Left renal cortex interstitium (tissue), 4 donors: ENCODE measurements around the gene GFPT2. TPM values are rescaled to one million over a fixed set of nuclear protein-coding genes. Genes with fewer than 3 reads are reported as not detected.

Experiments used
- DNase-seq, 4 donors: peaks; one replicate each; pipeline ENCODE4 v3.0.0-alpha.2; 2013; ENCODE audit warnings: low read depth in 4 of 4, low spot score in 2 of 4, missing footprints in 1 of 4
- polyA plus RNA-seq, 4 donors: library from polyadenylated mRNA; unstranded; fragments of 120-200 nt; gene quantifications; one replicate each; pipeline ENCODE4 v1.2.1, GENCODE V29; 2013; ENCODE audit not compliant: insufficient read length in 4 of 4

The GFPT2 gene
- polyA plus RNA-seq, 4 donors, result 5.0 to 5.8 (median 5.4) TPM

DNA sequence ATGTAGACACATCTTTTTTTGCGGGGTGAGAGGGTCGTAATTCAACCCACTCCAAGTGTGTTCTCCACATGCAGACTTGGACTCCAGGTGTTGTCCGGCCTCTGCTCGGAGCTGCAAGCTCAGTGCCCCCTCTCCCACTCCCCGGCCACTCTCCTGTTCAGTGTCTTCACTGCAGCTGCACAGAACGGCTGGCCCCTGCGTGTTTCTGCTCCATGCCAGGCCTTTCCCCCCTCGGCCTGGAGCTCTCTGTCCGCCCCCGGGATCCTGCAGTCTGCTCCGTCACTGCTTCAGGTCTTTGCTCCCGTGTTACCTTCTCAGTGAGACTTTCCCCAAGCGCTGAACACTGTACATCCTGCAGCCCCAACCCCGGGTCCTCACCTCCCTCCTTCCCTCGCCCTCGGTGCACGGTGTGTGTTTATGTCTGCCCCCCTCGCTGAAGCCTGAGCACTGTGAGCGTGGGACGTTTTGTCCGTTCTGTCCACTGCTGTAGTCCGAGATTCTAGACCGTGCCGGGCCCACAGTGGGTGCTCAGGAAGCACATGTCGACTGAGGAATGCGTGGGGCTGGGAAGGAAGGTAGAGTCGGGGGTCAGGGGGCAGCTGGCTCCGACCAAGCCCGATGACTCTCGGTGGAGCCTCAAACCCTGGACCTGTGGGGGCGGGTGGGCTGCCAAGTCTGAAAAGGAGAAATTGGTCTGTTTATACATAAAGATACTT, 26.4 kb upstream of the GFPT2 start:
- no peak for DNase-seq

DNA sequence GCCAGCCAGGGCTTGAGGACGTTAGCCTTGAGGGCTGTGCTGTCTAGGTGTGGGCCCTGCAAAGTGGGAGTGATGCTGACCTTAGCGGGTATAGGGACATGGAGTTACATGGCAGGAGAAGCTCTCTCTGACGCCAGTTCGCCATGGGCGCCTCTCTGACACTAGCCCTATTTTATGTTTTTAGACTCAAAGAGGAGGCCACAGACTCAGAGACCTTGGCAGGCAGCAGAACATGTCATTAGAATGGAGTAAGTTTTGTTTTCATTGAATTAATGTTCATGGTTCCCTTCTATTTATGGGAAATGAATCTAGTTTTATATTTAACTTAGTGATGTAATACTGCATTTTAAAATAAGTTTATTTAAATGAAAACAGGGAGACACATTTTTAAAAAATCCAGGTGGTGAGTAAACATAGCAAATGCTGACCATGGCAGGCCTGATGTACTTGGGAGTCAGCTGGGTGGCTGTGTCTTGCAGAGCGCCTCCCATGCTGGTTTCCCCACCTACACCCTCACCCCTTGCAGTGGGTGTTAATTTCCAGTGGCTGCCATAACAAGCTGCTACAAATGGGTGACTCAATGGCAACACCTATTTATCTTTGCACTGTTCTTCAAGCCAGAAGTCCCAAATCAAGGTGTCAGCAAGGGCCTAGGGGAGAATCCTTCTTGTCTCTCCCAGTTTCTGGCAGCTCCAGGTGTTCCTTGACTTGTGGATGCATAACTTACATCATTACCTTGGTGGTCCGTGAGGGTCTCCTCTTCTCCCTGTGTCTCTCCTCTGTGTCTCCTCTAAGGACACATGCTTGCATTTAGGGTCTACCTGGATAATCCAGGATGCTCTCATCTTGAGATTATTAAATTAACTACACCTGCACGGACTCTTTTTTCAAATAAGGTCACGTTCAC, 25.6 kb upstream of the GFPT2 start:
- no peak for DNase-seq

DNA sequence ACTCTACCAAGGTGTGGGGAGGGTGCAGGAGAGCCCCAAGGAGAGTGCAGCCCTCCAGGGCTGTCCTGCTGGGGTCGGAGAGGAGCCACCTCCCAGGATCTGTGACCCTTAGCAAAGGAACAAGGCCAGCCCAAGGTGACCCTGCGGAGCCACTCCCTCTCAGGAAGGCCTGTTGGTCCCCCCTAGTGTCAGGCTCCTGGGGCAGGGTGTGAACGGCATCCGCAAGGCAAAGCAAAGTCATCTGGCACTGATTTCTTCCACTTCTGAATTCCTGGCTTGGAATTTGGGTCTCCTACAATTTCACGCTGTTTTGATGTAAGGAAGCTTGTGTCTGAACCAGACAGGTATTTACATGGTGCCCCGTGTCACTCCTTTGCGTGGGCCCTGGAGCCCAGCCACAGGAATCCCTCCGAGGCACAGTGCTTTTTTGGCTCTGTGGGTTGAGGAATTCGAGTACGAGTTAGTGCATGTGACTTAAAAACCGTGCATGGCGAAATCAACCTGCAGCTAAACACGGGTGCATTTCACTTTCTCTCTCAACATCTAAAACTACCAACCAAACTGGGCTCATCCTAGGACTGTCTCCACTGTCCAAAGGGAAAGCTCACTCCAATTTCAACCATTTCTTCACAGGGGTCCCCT, 24.5 kb upstream of the GFPT2 start:
- DNase-seq, result no peak

DNA sequence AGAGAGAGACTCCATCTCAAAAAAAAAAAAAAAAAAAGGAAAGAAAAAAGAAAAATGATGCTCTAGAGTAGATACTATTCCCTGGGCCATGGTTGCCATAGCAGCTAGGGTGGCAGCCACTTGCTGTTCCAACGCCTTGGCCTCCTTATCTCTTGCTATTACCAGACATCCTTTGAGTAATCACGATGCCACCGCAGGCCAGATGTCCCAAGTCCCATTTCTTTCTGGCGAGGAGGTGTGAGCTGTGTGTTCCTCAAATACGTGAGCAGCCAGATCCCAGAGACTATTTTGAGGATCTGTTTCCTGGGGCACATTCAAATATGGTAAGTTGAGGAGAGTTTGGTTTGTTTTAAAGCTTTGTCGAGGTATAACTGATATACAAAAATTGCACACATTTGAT, 23.4 kb upstream of the GFPT2 start:
- no peak for DNase-seq

DNA sequence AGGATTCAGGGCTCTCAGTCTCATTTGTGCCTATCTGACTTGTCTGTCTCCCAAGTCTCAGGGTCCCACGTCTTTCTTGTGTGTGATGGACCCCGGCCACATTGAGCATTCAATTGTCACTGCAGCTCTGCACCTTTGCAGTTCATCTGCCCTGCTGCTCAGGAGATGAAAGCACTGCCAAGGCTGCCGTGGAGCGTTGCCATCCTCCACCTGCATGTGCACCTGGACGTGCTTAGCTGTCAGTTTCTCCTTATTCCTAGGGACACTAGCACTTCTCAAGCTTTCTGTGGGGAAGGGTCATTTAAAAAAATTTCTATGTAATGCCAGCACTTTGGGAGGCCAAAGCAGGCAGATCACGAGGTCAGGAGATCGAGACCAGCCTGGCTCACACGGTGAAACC, 22.8 kb upstream of the GFPT2 start:
- no peak for DNase-seq

DNA sequence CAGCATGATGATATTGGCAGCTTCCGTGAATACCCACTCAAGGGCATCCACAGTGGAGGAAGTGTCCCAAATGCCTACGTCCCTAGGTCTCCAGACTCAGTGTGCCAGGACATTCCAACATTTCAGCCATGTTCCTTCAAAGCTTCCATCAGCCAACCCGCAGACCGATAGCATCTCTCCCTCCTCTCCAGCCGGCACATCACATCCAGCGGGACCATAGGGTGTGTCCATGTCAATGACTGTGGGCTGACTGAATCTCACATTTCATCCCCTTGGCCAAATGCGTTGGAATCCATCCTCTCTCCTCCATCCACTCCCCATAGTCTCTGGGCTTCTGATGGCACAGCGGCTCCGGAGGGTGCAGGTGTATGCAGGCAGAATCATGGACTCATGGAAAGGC, 22.2 kb upstream of the GFPT2 start:
- DNase-seq, result no peak

DNA sequence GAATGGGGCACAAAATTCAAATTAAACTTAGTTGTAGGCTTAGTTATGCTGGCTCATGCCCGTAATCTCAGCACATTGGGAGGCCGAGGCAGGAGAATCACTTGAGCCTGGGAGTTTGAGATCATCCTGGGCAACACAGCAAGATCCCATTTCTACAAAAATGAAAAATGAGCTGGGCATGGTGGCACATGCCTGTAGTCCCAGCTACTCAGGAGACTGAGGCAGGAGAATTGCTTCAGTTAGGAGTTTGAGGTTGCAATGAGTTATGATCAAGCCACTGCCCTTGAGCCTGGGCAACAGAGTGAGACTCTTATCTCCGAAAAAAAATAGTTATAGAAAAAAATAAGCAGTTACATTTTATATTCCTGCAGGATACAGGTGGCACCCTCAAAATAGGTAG, 20.7 kb upstream of the GFPT2 start:
- DNase-seq, result no peak

DNA sequence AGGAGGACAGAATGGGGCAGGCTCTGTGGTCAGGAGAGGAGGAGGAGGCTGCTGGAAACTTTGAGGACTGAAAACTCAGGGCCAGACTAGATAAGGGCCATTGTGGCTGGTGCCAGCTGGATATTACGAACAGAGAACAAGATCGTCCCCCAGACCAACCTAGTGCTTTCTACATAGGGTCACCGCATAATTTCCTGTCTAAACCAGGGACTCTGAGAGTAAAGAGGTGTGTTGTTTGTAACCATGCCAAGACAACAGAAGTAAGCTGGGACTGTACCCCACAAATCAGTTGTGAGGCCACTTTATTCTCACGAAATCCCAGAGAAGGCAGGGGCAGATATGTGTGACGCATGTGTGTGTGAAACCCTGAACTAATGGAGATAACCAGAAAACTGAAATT, 20.3 kb upstream of the GFPT2 start:
- no peak for DNase-seq

DNA sequence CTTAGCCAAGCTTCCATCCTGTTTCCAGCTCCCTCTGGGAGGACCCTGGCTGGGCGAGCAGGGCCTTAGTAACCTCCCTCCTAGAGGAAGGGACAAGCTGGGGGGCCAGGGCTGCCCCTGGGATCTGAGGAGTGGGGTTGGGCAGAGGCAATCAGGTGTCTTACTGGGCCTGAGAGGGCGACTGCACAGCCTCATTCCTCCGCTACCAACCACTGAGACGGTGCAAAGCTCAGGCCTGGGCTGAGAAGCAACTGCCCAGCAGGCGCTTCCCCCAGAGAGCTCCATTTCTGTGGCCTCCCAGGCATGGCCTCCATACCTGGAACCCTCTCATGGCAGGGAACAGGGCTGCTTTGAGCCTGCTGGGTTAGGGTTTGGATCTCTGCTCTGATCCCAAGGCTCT, 18.8 kb upstream of the GFPT2 start:
- no peak for DNase-seq

DNA sequence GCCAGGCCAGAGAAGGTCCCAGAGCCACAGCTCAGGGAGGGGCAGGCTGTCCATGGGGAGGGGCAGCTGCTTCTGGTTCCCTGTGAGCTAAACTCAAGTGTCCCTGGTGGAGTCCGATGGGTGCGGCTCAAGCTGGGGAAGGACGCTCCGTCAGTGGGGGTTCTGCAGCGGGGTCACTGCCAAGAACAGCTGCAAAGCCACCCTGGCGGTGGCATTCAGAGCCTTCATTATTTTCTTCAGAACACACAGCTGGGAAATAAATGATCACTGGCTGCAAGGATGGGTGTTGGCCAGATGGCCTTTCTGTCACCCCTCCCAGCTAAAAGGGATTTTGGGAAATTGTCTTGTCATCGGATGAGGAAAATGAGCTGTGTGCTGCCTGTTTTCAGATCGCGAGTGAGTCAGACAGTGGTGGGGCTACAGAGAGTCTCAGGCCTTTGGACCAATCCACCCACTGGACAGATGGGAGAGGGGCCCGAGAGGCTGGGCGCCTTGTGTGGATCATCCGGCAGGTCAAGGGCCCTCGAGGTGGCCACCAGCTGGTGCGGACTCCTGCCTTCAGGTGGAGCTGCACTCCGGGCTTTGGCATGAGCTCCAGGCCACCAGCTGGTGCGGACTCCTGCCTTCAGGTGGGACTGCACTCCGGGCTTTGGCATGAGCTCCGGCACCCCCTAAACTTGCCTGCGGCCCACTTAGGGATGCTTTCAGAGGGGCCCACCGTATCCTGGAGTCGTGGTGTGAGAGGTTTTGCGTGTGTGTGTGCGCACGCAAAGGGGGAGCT, 17.9 kb upstream of the GFPT2 start:
- DNase-seq, result no peak

DNA sequence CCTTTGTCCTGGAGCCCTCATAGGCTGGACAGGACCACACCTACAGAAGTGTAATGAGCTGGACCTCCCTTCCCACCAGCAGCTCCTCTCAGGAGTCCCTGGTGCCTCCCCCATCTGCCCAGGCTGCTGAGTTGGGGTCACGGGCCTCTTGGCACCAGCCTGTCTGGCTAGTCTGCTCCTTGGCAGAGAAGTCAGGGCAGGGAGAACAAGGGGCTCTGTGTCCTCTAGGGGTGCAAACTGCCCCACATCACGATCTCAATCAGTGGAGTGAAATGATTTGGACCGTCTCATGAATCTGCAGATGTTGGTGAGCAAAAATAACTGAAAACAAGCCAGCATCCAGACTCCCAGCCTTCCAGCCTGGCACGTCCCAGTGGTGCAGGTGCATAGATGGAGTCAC, 14.9 kb upstream of the GFPT2 start:
- DNase-seq, result no peak

DNA sequence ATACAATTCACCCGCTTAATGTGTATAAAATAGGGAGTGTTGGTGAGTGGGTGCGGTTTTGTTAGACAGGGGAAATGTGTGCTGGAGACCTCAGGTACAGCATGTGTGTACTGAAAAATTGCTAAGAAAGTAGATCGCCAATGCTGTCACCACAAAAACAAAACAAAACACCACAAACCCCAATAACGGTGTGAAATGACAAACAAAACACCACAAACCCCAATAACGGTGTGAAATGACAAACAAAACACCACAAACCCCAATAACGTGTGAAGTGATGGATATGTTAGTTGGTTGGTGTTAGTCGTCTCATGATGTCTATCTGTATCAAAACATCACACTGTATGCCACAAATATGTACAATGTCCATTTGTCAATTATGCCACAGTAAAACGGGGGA, 14.2 kb upstream of the GFPT2 start:
- DNase-seq, result no peak

DNA sequence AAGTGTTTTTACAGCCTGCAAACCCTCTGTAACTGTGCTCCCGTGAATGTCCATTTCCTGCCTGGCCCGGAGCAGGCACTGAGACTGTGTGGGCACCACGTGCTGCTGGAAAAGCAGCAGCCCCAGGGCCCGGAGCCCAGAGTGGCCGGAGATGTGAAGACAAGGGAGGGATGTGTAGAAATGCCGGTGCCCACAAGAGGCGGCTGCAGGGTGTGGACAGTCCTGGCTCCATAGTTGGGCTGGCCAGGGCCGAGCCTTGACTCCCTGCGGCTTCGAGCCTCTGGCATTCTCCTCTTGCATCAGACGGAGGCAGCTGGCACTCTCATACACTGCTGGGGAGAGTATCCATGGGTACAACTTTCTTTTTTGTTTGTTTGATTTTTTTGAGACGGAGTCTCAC, 13.2 kb upstream of the GFPT2 start:
- DNase-seq, result no peak

DNA sequence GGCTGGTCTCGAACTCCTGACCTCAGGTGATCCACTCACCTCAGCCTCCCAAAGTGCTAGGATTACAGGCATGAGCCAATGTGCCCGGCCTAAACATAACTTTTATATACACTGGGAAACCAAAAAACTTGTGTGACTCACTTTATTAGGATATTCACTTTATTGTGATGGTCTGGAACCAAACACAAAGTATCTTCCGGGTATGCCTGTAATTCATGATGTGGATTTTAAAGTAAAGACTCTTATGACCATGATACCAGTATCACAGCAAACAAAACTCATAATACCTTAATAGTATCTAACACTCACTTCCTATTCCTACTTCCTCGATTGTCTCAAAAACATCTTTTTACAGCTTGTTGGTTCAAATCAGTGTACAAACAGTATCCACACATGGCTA, 12.7 kb upstream of the GFPT2 start:
- no peak for DNase-seq

DNA sequence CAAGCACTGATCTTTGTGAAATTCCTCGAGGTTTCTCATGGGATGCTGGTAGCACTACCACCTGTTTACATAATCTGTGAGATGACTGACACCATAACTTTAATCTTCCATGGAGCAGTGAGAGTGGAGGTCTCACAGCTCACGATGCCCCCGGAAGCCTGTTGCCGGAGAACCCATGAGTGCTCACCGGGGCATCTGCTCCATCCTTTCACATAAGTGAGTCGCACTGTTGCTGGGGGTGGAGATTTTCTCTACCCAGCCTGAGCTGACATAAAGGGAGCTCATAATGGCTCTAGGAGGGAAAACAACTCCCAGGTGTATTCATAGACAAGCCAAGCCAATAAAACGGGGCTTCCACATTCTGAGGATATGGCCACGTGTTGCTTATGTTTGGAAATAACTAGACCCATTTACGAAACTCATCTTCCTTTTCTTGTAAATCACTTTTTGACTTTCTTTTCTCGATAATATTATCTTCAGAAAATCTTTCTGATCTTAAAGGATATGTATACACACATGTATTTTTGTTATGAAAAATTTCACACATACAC, 11.2 kb upstream of the GFPT2 start:
- DNase-seq, result no peak

DNA sequence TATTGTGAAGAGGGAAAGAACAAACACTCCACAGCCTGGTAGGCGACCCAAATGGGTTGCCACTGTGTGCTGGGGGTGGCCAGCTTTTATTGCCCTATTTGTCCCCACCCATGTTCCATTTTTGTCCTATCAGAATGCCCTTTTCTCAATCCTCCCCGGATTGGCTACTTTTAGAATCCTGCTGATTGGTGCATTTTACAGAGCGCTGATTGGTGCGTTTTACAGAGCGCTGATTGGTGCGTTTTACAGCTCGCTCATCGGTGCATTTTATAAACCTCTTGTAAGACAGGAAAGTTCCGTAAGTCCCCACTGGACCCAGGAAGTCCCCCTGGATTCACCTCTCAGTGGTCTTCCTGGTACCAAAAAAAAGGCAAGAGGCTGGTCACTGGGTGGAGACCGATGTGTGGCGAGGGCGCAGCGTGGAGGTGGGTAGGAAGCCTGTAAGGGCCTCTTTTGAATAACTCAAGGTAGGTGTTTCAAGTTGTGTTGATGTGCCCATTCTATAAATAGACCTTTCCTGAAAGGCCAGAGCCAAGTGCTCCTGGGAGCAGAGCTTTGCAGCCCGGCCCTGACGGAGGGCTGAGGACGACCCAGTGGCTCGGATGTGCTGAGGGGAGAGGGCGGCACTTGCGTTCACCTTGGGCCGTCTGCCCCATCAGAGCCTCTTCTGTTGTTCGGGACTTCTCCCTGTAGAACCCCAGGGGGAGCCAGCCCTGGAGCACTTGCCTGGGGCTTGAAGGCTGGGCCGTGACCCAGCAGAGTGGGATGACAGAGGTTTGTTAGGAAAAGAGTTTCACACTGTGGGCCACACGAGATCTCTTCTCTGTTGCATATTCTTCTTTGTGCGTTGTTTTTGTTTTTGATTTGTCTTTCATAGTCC, 7.2 kb upstream of the GFPT2 start:
- no peak for DNase-seq

DNA sequence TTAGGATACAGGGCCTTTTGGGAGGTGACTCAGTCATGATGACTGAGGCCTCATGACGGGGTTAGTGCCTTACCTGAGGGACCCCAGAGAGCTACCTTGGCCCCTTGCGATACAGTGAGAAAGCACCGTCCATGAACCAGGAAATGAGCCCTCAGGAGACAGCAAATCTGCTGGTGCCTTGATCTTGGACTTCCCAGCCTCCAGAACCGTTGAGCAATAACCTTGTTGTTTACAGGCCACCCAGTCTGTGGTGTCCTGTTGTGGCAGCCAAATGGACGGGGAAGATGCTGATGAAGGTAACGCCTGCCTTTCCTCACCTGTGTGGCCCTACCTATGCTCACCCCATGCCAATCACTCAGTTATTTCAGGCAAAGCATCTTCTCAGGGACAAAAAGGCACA, 5.6 kb upstream of the GFPT2 start:
- DNase-seq, result no peak

DNA sequence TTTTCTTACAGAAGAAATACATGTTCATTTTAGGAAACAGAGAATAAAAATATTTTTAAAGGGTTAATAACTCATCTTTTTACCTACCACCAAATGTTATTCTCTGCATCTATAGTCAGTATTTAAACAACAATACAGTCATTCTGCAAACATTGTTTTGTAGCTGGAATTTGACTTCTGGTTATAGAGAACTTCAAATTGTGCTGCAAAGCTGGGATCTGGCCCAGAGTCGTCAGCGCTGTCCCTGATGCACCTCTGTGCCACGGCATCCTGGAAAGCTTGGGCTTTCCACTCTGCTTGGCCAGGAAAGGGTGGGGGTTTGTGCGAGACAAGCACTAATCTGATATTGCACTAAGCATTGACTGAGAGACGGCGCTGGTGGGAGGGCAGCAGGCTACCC, 5.0 kb upstream of the GFPT2 start:
- no peak for DNase-seq

DNA sequence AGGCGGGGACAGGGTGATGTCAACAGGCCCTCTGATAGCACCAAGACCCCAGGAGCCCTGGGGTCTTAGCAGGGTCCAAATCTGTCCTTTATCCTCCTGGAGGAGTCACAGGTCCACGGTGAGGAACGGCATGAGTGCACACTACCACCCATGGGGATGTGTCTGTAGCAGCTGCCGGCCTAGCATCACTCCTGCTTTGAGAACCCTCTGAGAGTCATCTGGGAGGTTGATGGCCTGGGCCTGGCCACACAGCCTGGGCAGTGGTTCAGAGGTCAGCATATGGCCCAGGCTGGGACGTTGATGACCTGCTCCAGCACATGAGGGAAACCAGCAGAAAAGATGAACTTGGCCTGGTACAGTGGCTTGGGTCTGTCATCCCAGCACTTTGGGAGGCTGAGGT, 1.8 kb upstream of the GFPT2 start:
- DNase-seq, result no peak
